Measurements from ENCODE around the gene ZCCHC9.

DNA sequence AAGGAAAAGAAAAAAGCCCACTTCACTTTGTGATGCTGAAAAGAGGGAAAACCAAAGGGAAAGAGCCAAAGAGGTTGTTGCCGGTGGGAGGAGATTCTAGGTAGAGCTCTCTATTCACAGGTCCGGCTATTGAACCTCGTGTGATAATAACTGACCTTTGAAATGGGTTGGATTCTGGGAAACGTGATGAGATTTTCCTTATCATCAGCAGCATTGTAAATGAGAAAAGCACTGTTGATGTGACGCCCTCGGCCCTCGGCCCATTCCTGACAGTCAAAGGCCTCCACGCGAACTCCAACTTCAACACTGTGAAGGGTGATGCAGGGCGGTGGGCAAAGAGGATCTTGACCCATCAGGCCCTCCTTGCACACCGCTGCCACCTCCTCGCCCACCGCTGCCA, 43.3 kb downstream of the ZCCHC9 start:
- no peak for TF ChIP-seq EZH2 (IDR thresholded peaks at IDR 0.05; ENCODE audit: insufficient read depth, poor library complexity, severe bottlenecking)
- TF ChIP-seq EZH2phosphoT487 (IDR thresholded peaks at IDR 0.05; ENCODE audit: insufficient read depth, low read depth): no peak

Measured in GM23248 (cell line).